PC-9 (cell line): ENCODE measurements around the gene LENG8.

Experiments
- EZH2 ChIP-seq: fragments of 200-600 bp; sonication (generic); IDR thresholded peaks from 2 replicates; pipeline ENCODE4 v1.8.0; 2017; ENCODE audit warnings: antibody characterized with exemption, low read depth
- TF ChIP-seq, protein P1 (sequence below): fragments of 200-600 bp; sonication (generic); conservative IDR thresholded peaks from 2 replicates; pipeline ENCODE4 v1.6.1; 2017; ENCODE audit warnings: mixed run types, antibody characterized with exemption, mild to moderate bottlenecking, moderate library complexity

DNA sequence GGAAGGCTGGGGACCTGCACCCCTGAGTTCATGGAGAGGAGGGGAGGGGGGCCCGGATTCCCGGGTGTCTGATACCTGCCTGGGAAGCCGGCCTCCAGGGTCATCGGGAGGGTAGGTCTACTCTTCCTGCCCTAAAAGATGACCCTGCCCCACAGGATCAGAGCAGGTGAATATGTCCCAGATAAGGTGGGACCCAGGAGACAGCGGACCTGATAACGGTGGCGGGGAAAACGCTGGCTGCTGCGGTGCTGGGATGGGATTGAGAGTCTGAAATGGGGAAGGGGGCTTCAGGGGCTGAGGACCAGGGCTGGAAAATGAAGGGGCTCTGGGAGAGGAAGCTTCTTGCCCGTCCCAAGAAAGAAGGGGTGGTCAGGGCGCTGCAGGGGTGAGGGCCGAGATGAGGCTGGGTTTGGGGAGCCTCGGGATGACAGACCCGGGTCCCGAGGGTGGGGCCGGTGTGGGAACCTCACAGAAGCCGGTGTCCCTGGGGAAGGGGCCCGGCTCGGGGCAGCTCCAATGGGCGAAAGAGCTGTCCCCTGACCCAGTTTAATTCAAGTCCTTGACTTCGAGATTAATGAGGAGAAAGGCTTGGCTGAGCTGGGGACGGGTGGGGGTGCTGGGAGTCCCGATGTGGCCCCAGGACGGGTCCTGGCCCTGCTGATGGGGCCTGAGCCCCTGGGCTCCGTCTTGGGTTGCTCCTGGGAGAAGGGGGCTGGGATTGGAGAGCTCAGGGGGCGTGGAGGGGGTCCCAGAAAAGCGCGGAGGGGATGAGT is 32.9 kb upstream of the LENG8 start:
- TF ChIP-seq EZH2 = no peak
- TF ChIP-seq, protein P1, sequence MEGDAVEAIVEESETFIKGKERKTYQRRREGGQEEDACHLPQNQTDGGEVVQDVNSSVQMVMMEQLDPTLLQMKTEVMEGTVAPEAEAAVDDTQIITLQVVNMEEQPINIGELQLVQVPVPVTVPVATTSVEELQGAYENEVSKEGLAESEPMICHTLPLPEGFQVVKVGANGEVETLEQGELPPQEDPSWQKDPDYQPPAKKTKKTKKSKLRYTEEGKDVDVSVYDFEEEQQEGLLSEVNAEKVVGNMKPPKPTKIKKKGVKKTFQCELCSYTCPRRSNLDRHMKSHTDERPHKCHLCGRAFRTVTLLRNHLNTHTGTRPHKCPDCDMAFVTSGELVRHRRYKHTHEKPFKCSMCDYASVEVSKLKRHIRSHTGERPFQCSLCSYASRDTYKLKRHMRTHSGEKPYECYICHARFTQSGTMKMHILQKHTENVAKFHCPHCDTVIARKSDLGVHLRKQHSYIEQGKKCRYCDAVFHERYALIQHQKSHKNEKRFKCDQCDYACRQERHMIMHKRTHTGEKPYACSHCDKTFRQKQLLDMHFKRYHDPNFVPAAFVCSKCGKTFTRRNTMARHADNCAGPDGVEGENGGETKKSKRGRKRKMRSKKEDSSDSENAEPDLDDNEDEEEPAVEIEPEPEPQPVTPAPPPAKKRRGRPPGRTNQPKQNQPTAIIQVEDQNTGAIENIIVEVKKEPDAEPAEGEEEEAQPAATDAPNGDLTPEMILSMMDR = no peak
